ENCODE results near the gene ZC3H4.

ZC3H4 gene

GRCh38 chr19:47075941-47076340 lies 37.6 kb downstream of the ZC3H4 start:
- Histone ChIP-seq H3K9ac (ENCODE audit: low read length) (no peak overlapping the region), H3K27me3 (ENCODE audit: control insufficient read depth, insufficient read depth, low read length) (no peaks in the 10 kb centered on the region), H3K4me1 (ENCODE audit: control insufficient read depth, insufficient read depth, low read length) (peaks cover 7% of the 10 kb centered on the region; the same call in 1 of the 2 replicates), H3K4me3 (ENCODE audit: low read depth, low read length) (no peak overlapping the region), H3K27ac (ENCODE audit: low read depth, low read length) (no peak overlapping the region), H3K36me3 (ENCODE audit: control insufficient read depth, insufficient read depth, low read length) (peaks cover 88% of the 10 kb centered on the region), H3K9me3 (ENCODE audit: control insufficient read depth, insufficient read depth, low read depth, low read length) (no peaks in the 10 kb centered on the region)

- Histone ChIP-seq H3K27ac (ENCODE audit: low read depth, low read length) (no peak overlapping the region), H3K36me3 (ENCODE audit: control insufficient read depth, insufficient read depth, low read length) (peaks cover 89% of the 10 kb centered on the region)
Observed at GRCh38 chr19:47075179-47075810, 38.3 kb downstream of the ZC3H4 start.

GRCh38 chr19:47074621-47075020 lies 39.0 kb downstream of the ZC3H4 start:
- Histone ChIP-seq H3K4me1 (ENCODE audit: control insufficient read depth, insufficient read depth, low read length) (peaks cover 2% of the 10 kb centered on the region; the same call in 1 of the 2 replicates), H3K36me3 (ENCODE audit: control insufficient read depth, insufficient read depth, low read length) (peaks cover 89% of the 10 kb centered on the region), H3K27me3 (ENCODE audit: control insufficient read depth, insufficient read depth, low read length) (no peaks in the 10 kb centered on the region), H3K9me3 (ENCODE audit: control insufficient read depth, insufficient read depth, low read depth, low read length) (no peaks in the 10 kb centered on the region), H3K4me3 (ENCODE audit: low read depth, low read length) (no peak overlapping the region), H3K27ac (ENCODE audit: low read depth, low read length) (no peak overlapping the region), H3K9ac (ENCODE audit: low read length) (no peak overlapping the region)

More at GRCh38 chr19:47075179-47075810, 38.3 kb downstream of the ZC3H4 start:
- Histone ChIP-seq H3K4me3 (ENCODE audit: low read depth, low read length) (no peak overlapping the region), H3K9me3 (ENCODE audit: control insufficient read depth, insufficient read depth, low read depth, low read length) (no peaks in the 10 kb centered on the region), H3K9ac (ENCODE audit: low read length) (no peak overlapping the region), H3K27me3 (ENCODE audit: control insufficient read depth, insufficient read depth, low read length) (no peaks in the 10 kb centered on the region), H3K4me1 (ENCODE audit: control insufficient read depth, insufficient read depth, low read length) (peaks cover 7% of the 10 kb centered on the region; the same call in 1 of the 2 replicates)

GRCh38 chr19:47073574-47073973 lies 40.0 kb downstream of the ZC3H4 start:
- H3K36me3 ChIP-seq (ENCODE audit: control insufficient read depth, insufficient read depth, low read length) = peaks cover 94% of the 10 kb centered on the region

GRCh38 chr19:47072323-47072722 lies 41.3 kb downstream of the ZC3H4 start:
- no peak overlapping the region for H3K27ac ChIP-seq (ENCODE audit: low read depth, low read length)
- no peaks in the 10 kb centered on the region for H3K27me3 ChIP-seq (ENCODE audit: control insufficient read depth, insufficient read depth, low read length)
- H3K9ac ChIP-seq (ENCODE audit: low read length) = no peak overlapping the region
- H3K36me3 ChIP-seq (ENCODE audit: control insufficient read depth, insufficient read depth, low read length) = peaks cover 95% of the 10 kb centered on the region
- H3K4me3 ChIP-seq (ENCODE audit: low read depth, low read length) = no peak overlapping the region
- no peaks in the 10 kb centered on the region for H3K9me3 ChIP-seq (ENCODE audit: control insufficient read depth, insufficient read depth, low read depth, low read length)
- no peaks in the 10 kb centered on the region for H3K4me1 ChIP-seq (ENCODE audit: control insufficient read depth, insufficient read depth, low read length)

More at GRCh38 chr19:47073574-47073973, 40.0 kb downstream of the ZC3H4 start:
- H3K9me3 ChIP-seq (ENCODE audit: control insufficient read depth, insufficient read depth, low read depth, low read length) = no peaks in the 10 kb centered on the region
- no peak overlapping the region for H3K4me3 ChIP-seq (ENCODE audit: low read depth, low read length)
- no peaks in the 10 kb centered on the region for H3K4me1 ChIP-seq (ENCODE audit: control insufficient read depth, insufficient read depth, low read length)
- H3K27me3 ChIP-seq (ENCODE audit: control insufficient read depth, insufficient read depth, low read length) = no peaks in the 10 kb centered on the region
- H3K9ac ChIP-seq (ENCODE audit: low read length) = no peak overlapping the region
- no peak overlapping the region for H3K27ac ChIP-seq (ENCODE audit: low read depth, low read length)

GRCh38 chr19:47071731-47072130 lies 41.8 kb downstream of the ZC3H4 start:
- Histone ChIP-seq H3K27ac (ENCODE audit: low read depth, low read length) (no peak overlapping the region), H3K9me3 (ENCODE audit: control insufficient read depth, insufficient read depth, low read depth, low read length) (no peaks in the 10 kb centered on the region), H3K27me3 (ENCODE audit: control insufficient read depth, insufficient read depth, low read length) (no peaks in the 10 kb centered on the region), H3K9ac (ENCODE audit: low read length) (no peak overlapping the region), H3K4me1 (ENCODE audit: control insufficient read depth, insufficient read depth, low read length) (no peaks in the 10 kb centered on the region), H3K36me3 (ENCODE audit: control insufficient read depth, insufficient read depth, low read length) (peaks cover 96% of the 10 kb centered on the region), H3K4me3 (ENCODE audit: low read depth, low read length) (no peak overlapping the region)

- no peaks in the 10 kb centered on the region for H3K27me3 ChIP-seq (ENCODE audit: control insufficient read depth, insufficient read depth, low read length)
- peaks cover 96% of the 10 kb centered on the region for H3K36me3 ChIP-seq (ENCODE audit: control insufficient read depth, insufficient read depth, low read length)
- H3K4me3 ChIP-seq (ENCODE audit: low read depth, low read length) = no peak overlapping the region
- no peak overlapping the region for H3K9ac ChIP-seq (ENCODE audit: low read length)
- H3K9me3 ChIP-seq (ENCODE audit: control insufficient read depth, insufficient read depth, low read depth, low read length) = no peaks in the 10 kb centered on the region
- H3K27ac ChIP-seq (ENCODE audit: low read depth, low read length) = no peak overlapping the region
- H3K4me1 ChIP-seq (ENCODE audit: control insufficient read depth, insufficient read depth, low read length) = no peaks in the 10 kb centered on the region
Observed at GRCh38 chr19:47070756-47071155, 42.8 kb downstream of the ZC3H4 start.

- Histone ChIP-seq H3K36me3 (ENCODE audit: control insufficient read depth, insufficient read depth, low read length) (peaks cover 96% of the 10 kb centered on the region), H3K4me3 (ENCODE audit: low read depth, low read length) (no peak overlapping the region), H3K27ac (ENCODE audit: low read depth, low read length) (no peak overlapping the region), H3K9me3 (ENCODE audit: control insufficient read depth, insufficient read depth, low read depth, low read length) (no peaks in the 10 kb centered on the region), H3K27me3 (ENCODE audit: control insufficient read depth, insufficient read depth, low read length) (no peaks in the 10 kb centered on the region), H3K9ac (ENCODE audit: low read length) (no peak overlapping the region), H3K4me1 (ENCODE audit: control insufficient read depth, insufficient read depth, low read length) (no peaks in the 10 kb centered on the region)
Observed at GRCh38 chr19:47069795-47070194, 43.8 kb downstream of the ZC3H4 start.

GRCh38 chr19:47068876-47069406 lies 44.6 kb downstream of the ZC3H4 start:
- Histone ChIP-seq H3K4me3 (ENCODE audit: low read depth, low read length) (no peak overlapping the region), H3K9ac (ENCODE audit: low read length) (no peak overlapping the region), H3K9me3 (ENCODE audit: control insufficient read depth, insufficient read depth, low read depth, low read length) (no peaks in the 10 kb centered on the region), H3K4me1 (ENCODE audit: control insufficient read depth, insufficient read depth, low read length) (no peaks in the 10 kb centered on the region), H3K36me3 (ENCODE audit: control insufficient read depth, insufficient read depth, low read length) (peaks cover 90% of the 10 kb centered on the region), H3K27me3 (ENCODE audit: control insufficient read depth, insufficient read depth, low read length) (no peaks in the 10 kb centered on the region), H3K27ac (ENCODE audit: low read depth, low read length) (no peak overlapping the region)

GRCh38 chr19:47068246-47068645 lies 45.3 kb downstream of the ZC3H4 start:
- Histone ChIP-seq H3K27me3 (ENCODE audit: control insufficient read depth, insufficient read depth, low read length) (no peaks in the 10 kb centered on the region), H3K9me3 (ENCODE audit: control insufficient read depth, insufficient read depth, low read depth, low read length) (no peaks in the 10 kb centered on the region), H3K4me1 (ENCODE audit: control insufficient read depth, insufficient read depth, low read length) (no peaks in the 10 kb centered on the region), H3K9ac (ENCODE audit: low read length) (no peak overlapping the region), H3K36me3 (ENCODE audit: control insufficient read depth, insufficient read depth, low read length) (peaks cover 83% of the 10 kb centered on the region), H3K4me3 (ENCODE audit: low read depth, low read length) (no peak overlapping the region), H3K27ac (ENCODE audit: low read depth, low read length) (no peak overlapping the region)

- Histone ChIP-seq H3K27ac (ENCODE audit: low read depth, low read length) (no peak overlapping the region), H3K9me3 (ENCODE audit: control insufficient read depth, insufficient read depth, low read depth, low read length) (no peaks in the 10 kb centered on the region), H3K27me3 (ENCODE audit: control insufficient read depth, insufficient read depth, low read length) (no peaks in the 10 kb centered on the region), H3K9ac (ENCODE audit: low read length) (no peak overlapping the region), H3K36me3 (ENCODE audit: control insufficient read depth, insufficient read depth, low read length) (peaks cover 76% of the 10 kb centered on the region), H3K4me1 (ENCODE audit: control insufficient read depth, insufficient read depth, low read length) (no peaks in the 10 kb centered on the region), H3K4me3 (ENCODE audit: low read depth, low read length) (no peak overlapping the region)
Observed at GRCh38 chr19:47067215-47067847, 46.2 kb downstream of the ZC3H4 start.

All from HUES6 (cell line).